A549 (cell line): ENCODE measurements around the gene GPATCH2.

ENCODE experiments used
- CTCF ChIP-seq: fragments of >200 bp; sonication (Bioruptor Twin); formaldehyde crosslinking; IDR thresholded peaks from 3 replicates; pipeline ENCODE4 v1.5.1; 2016
- JUN ChIP-seq, 2 experiments: fragments of >200 bp; sonication (Bioruptor Twin); formaldehyde crosslinking; IDR thresholded peaks; 2 replicates in 1 of 2; 3 replicates in 1 of 2; pipeline ENCODE4 v1.6.1; 2016 to 2017
- KDM5A ChIP-seq: fragments of 200-600 bp; sonication (generic); IDR thresholded peaks from 2 replicates; pipeline ENCODE4 v1.6.1; 2016; ENCODE audit warnings: antibody characterized with exemption, mild to moderate bottlenecking
- MAFK ChIP-seq: fragments of 450-650 bp; IDR thresholded peaks from 2 replicates; pipeline ENCODE4 v1.6.1; 2014; ENCODE audit not compliant: partially characterized antibody
- PHF8 ChIP-seq: fragments of 200-600 bp; sonication (generic); IDR thresholded peaks from 2 replicates; pipeline ENCODE4 v1.6.1; 2016; ENCODE audit warnings: low read depth, mild to moderate bottlenecking, antibody characterized with exemption, moderate library complexity, borderline replicate concordance
- POLR2A ChIP-seq: IDR thresholded peaks from 2 replicates; pipeline ENCODE4 v1.6.1; 2012; ENCODE audit warnings: mild to moderate bottlenecking, low read length

GRCh38 chr1:217674028-217674729, 43.3 kb upstream of the GPATCH2 start:
- TF ChIP-seq MAFK (no peak), CTCF (no peak), POLR2A (no peak), PHF8 (no peak), JUN (IDR thresholded peaks at IDR 0.05) (no peak), KDM5A (no peak)
